Measurements from ENCODE around the gene PRKAA1.

- TF ChIP-seq CTCF (IDR thresholded peaks at IDR 0.05; ENCODE audit: borderline replicate concordance, extremely low read depth, low read length, poor library complexity, severe bottlenecking) = no peak
- TF ChIP-seq EZH2 (IDR thresholded peaks at IDR 0.05; ENCODE audit: borderline replicate concordance, low read depth, low read length, severe bottlenecking) = no peak
Observed at GRCh38 chr5:40827188-40827977, 29.2 kb upstream of the PRKAA1 start.
